ENCODE measurements around the gene RNU6-9.

GRCh38 chr19:942133-942645 is 48.9 kb downstream of the RNU6-9 start:
- TF ChIP-seq POLR2A (IDR thresholded peaks at IDR 0.05): no peak
- TF ChIP-seq CTCF (IDR thresholded peaks at IDR 0.05): no peak
